Stimulated activated naive CD4-positive, alpha-beta T cell (primary cell): Measurements from ENCODE around the gene BAG3.
"Not testable (repeated sequence)": the region's sequence is repeated elsewhere in the genome, so short reads cannot be mapped to it uniquely, and the experiment has no call there.

Source experiments
- DNase-seq, 6 experiments: peaks; one replicate each; lab custom pipeline; 2025; lab: John Stamatoyannopoulos, UW

The BAG3 gene

GRCh38 chr10:119640875-119641526, 10.2 kb upstream of the BAG3 start:
- no peak for DNase-seq

GRCh38 chr10:119642556-119643111, 8.5 kb upstream of the BAG3 start:
- DNase-seq = no peak

GRCh38 chr10:119643306-119644204, 7.6 kb upstream of the BAG3 start:
- DNase-seq = no peak

- no peak for DNase-seq
Observed at GRCh38 chr10:119644205-119644814, 6.9 kb upstream of the BAG3 start.

GRCh38 chr10:119644994-119645393, 6.2 kb upstream of the BAG3 start:
- DNase-seq = no peak

GRCh38 chr10:119650062-119650461, 1.1 kb upstream of the BAG3 start:
- no peak for DNase-seq

GRCh38 chr10:119651514-119652360, 557 bp downstream of the BAG3 start:
- DNase-seq = peak in 4 of 6 experiments; percentile 11 to 45 (median 39)

GRCh38 chr10:119652361-119652730, 1.2 kb downstream of the BAG3 start:
- peak in 3 of 6 experiments; percentile 49 to 64 (median 60) for DNase-seq

- DNase-seq = peak in 3 of 6 experiments; percentile 51 to 62 (median 54)
Observed at GRCh38 chr10:119653209-119653608, 2.0 kb downstream of the BAG3 start.

GRCh38 chr10:119653916-119654315, 2.7 kb downstream of the BAG3 start:
- DNase-seq = no peak

GRCh38 chr10:119654540-119654939, 3.4 kb downstream of the BAG3 start:
- DNase-seq = no peak

GRCh38 chr10:119655566-119656001, 4.4 kb downstream of the BAG3 start:
- peak; percentile 20 to 62 (median 38) for DNase-seq

GRCh38 chr10:119656760-119657159, 5.6 kb downstream of the BAG3 start:
- DNase-seq = no peak

GRCh38 chr10:119657725-119658124, 6.5 kb downstream of the BAG3 start:
- no peak for DNase-seq

GRCh38 chr10:119658274-119658673, 7.1 kb downstream of the BAG3 start:
- DNase-seq = no peak

GRCh38 chr10:119659951-119660350, 8.8 kb downstream of the BAG3 start:
- DNase-seq = no peak

GRCh38 chr10:119662076-119662605, 11.0 kb downstream of the BAG3 start:
- DNase-seq = not testable (repeated sequence)

- DNase-seq = peak in 3 of 6 experiments; percentile 21 to 51 (median 35)
Observed at GRCh38 chr10:119663866-119664698, 12.9 kb downstream of the BAG3 start.

GRCh38 chr10:119665901-119666708, 14.9 kb downstream of the BAG3 start:
- no peak for DNase-seq

GRCh38 chr10:119666709-119667004, 15.5 kb downstream of the BAG3 start:
- no peak for DNase-seq
